H9 (cell line): ENCODE data around the gene NKX6-2. TPM values are rescaled to one million over a fixed set of nuclear protein-coding genes. Genes with fewer than 3 reads are reported as not detected.

Experiments used
- DNase-seq: peaks from one replicate; pipeline ENCODE4 v3.0.0-alpha.2; 2017
- H2AFZ ChIP-seq: one replicate; pipeline ENCODE4 v1.6.1; 2013; ENCODE audit warnings: mild to moderate bottlenecking, low read length, control low read depth, moderate library complexity
- H2AK5ac ChIP-seq: 2 replicates; pipeline ENCODE4 v1.6.1; 2013; ENCODE audit warnings: low read length, control low read depth, mixed read lengths; ENCODE audit not compliant: insufficient read length
- H2BK120ac ChIP-seq: one replicate; pipeline ENCODE4 v1.6.1; 2013; ENCODE audit warnings: low read depth, mild to moderate bottlenecking, low read length, control low read depth, inconsistent platforms; ENCODE audit not compliant: poor library complexity, severe bottlenecking
- H2BK12ac ChIP-seq: 2 replicates; pipeline ENCODE4 v1.6.1; 2013; ENCODE audit warnings: low read length, control low read depth, mixed read lengths, low read depth; ENCODE audit not compliant: insufficient read length
- H2BK15ac ChIP-seq: 2 replicates; pipeline ENCODE4 v1.6.1; 2013; ENCODE audit warnings: low read depth, low read length, control low read depth
- H2BK20ac ChIP-seq: one replicate; pipeline ENCODE4 v1.6.1; 2013; ENCODE audit warnings: low read depth, mild to moderate bottlenecking, low read length, control low read depth, inconsistent platforms; ENCODE audit not compliant: poor library complexity, severe bottlenecking
- H2BK5ac ChIP-seq: 2 replicates; pipeline ENCODE4 v1.6.1; 2013; ENCODE audit warnings: low read length, control low read depth, mixed read lengths; ENCODE audit not compliant: insufficient read length
- H3K14ac ChIP-seq: 2 replicates; pipeline ENCODE4 v1.6.1; 2013; ENCODE audit warnings: low read length, control low read depth; ENCODE audit not compliant: insufficient read depth
- H3K18ac ChIP-seq: 2 replicates; pipeline ENCODE4 v1.6.1; 2013; ENCODE audit warnings: low read depth, mild to moderate bottlenecking, mixed read lengths, low read length, control low read depth; ENCODE audit not compliant: insufficient read length
- H3K23ac ChIP-seq: 2 replicates; pipeline ENCODE4 v1.6.1; 2013; ENCODE audit warnings: low read length, control low read depth, mixed read lengths, low read depth; ENCODE audit not compliant: insufficient read length
- H3K23me2 ChIP-seq: 2 replicates; pipeline ENCODE4 v1.6.1; 2013; ENCODE audit warnings: low read depth, mild to moderate bottlenecking, mixed read lengths, low read length, control low read depth; ENCODE audit not compliant: insufficient read length, poor library complexity, severe bottlenecking
- H3K27ac ChIP-seq: 2 replicates; pipeline ENCODE4 v1.5.1; 2013; ENCODE audit warnings: low read length, control low read depth, mixed read lengths, low read depth; ENCODE audit not compliant: insufficient read length
- H3K27me3 ChIP-seq: 2 replicates; pipeline ENCODE4 v1.6.1; 2013; ENCODE audit warnings: low read length, control low read depth, inconsistent platforms; ENCODE audit not compliant: insufficient read depth
- H3K4ac ChIP-seq: 2 replicates; pipeline ENCODE4 v1.6.1; 2013; ENCODE audit warnings: low read depth, mild to moderate bottlenecking, control low read depth, inconsistent platforms, low read length, moderate library complexity
- H3K4me1 ChIP-seq: 2 replicates; pipeline ENCODE4 v1.6.1; 2013; ENCODE audit warnings: low read length, control low read depth, inconsistent platforms; ENCODE audit not compliant: insufficient read depth
- H3K4me2 ChIP-seq: 2 replicates; pipeline ENCODE4 v1.6.1; 2013; ENCODE audit warnings: low read length, control low read depth, mixed read lengths; ENCODE audit not compliant: insufficient read length, insufficient read depth
- H3K56ac ChIP-seq: 2 replicates; pipeline ENCODE4 v1.6.1; 2013; ENCODE audit warnings: low read depth, mild to moderate bottlenecking, mixed read lengths, low read length, control low read depth; ENCODE audit not compliant: insufficient read length
- H3K79me1 ChIP-seq: 2 replicates; pipeline ENCODE4 v1.6.1; 2013; ENCODE audit warnings: low read depth, mild to moderate bottlenecking, moderate library complexity, low read length, control low read depth, inconsistent platforms; ENCODE audit not compliant: insufficient read depth, poor library complexity, severe bottlenecking
- H3K79me2 ChIP-seq: 2 replicates; pipeline ENCODE4 v1.6.1; 2013; ENCODE audit warnings: low read length, control low read depth, inconsistent platforms; ENCODE audit not compliant: insufficient read depth
- H3K9ac ChIP-seq: 2 replicates; pipeline ENCODE4 v1.6.1; 2013; ENCODE audit warnings: low read length, control low read depth, mixed read lengths; ENCODE audit not compliant: insufficient read length; ENCODE audit errors: extremely low read depth
- H3K9me3 ChIP-seq: one replicate; pipeline ENCODE4 v1.6.1; 2013; ENCODE audit warnings: low read depth, low read length, inconsistent platforms; ENCODE audit not compliant: control insufficient read depth
- H3T11ph ChIP-seq: one replicate; pipeline ENCODE4 v1.6.1; 2013; ENCODE audit warnings: mild to moderate bottlenecking, low read length, control low read depth, inconsistent platforms
- H4K20me1 ChIP-seq: one replicate; pipeline ENCODE4 v1.6.1; 2013; ENCODE audit not compliant: control insufficient read depth, insufficient read length, insufficient read depth
- H4K5ac ChIP-seq: 2 replicates; pipeline ENCODE4 v1.6.1; 2013; ENCODE audit warnings: low read depth, mild to moderate bottlenecking, mixed read lengths, low read length, control low read depth; ENCODE audit not compliant: insufficient read length
- H4K8ac ChIP-seq: replicated peaks from 2 replicates; pipeline ENCODE4 v1.6.1; 2013; ENCODE audit warnings: low read length, control low read depth, mixed read lengths, low read depth; ENCODE audit not compliant: insufficient read length
- H4K91ac ChIP-seq: 2 replicates; pipeline ENCODE4 v1.6.1; 2013; ENCODE audit warnings: low read depth, mild to moderate bottlenecking, moderate library complexity, mixed read lengths, low read length, control low read depth; ENCODE audit not compliant: insufficient read length
- H3K27ac Mint-ChIP-seq, 3 experiments: 2 replicates in 2 of 3; 3 replicates in 1 of 3; pipeline ENCODE4 v1.8.0; 2020 to 2021; ENCODE audit warnings: mixed read lengths in 3 of 3, mild to moderate bottlenecking in 1 of 3, moderate library complexity in 1 of 3
- H3K27me3 Mint-ChIP-seq: 2 replicates; pipeline ENCODE4 v1.8.0; 2021; ENCODE audit warnings: low read depth, mild to moderate bottlenecking, moderate library complexity, mixed read lengths
- H3K36me3 Mint-ChIP-seq, 3 experiments: 2 replicates in 2 of 3; 3 replicates in 1 of 3; pipeline ENCODE4 v1.8.0; 2020 to 2021; ENCODE audit warnings: low read depth in 3 of 3, mixed read lengths in 3 of 3; ENCODE audit not compliant: insufficient read depth in 1 of 3
- H3K4me1 Mint-ChIP-seq, 2 experiments: 2 replicates each; pipeline ENCODE4 v1.8.0; 2020; ENCODE audit warnings: mixed read lengths in 2 of 2
- H3K4me3 Mint-ChIP-seq, 2 experiments: 2 replicates in 1 of 2; 3 replicates in 1 of 2; pipeline ENCODE4 v1.8.0; 2020 to 2021; ENCODE audit warnings: mild to moderate bottlenecking in 2 of 2, mixed read lengths in 2 of 2, moderate library complexity in 1 of 2
- H3K9me3 Mint-ChIP-seq, 2 experiments: 2 replicates in 1 of 2; 3 replicates in 1 of 2; pipeline ENCODE4 v1.8.0; 2020; ENCODE audit warnings: mild to moderate bottlenecking in 2 of 2, mixed read lengths in 2 of 2, moderate library complexity in 1 of 2
- WGBS: extraction: QIAGEN DNeasy Blood & Tissue Kit; methylation state at CpG from one replicate; pipeline ENCODE4 v1.1.7; 2013; ENCODE audit warnings: missing lambda C conversion rate, low lambda C conversion rate, mixed read lengths; ENCODE audit not compliant: insufficient read length; ENCODE audit errors: extremely low coverage; 5-methylcytosine and 5-hydroxymethylcytosine counted together
- total RNA-seq: library from RNA; stranded (reverse); gene quantifications from 2 replicates; pipeline ENCODE4 v1.2.1, GENCODE V29; 2021
- TF ChIP-seq, protein P1 (sequence below): fragments of 200-600 bp; sonication (generic); conservative IDR thresholded peaks from 3 replicates; pipeline ENCODE4 v1.8.0; 2021; ENCODE audit warnings: antibody characterized with exemption, mild to moderate bottlenecking

Gene NKX6-2
- total RNA-seq, 1 experiment from 2014 or later = 0.13 TPM

- WGBS = no CpG with 5 or more reads among the region's 29 CpGs
- H3K4me1 ChIP-seq = no peaks in the 10 kb centered on the region
- H3K27me3 Mint-ChIP-seq = peaks cover 4% of the 10 kb centered on the region
- no peak overlapping the region for H2BK20ac ChIP-seq
- H3K9me3 Mint-ChIP-seq = peaks cover 0 to 17% of the 10 kb centered on the region in 2 experiments; a peak in 3 of 5 replicates
- H3K36me3 Mint-ChIP-seq = no peaks in the 10 kb centered on the region; a peak in 1 of 7 replicates
- no peaks in the 10 kb centered on the region for H3K23me2 ChIP-seq
- no peak overlapping the region for H3K27ac ChIP-seq
- H3K14ac ChIP-seq = no peak overlapping the region
- no peak overlapping the region for H3K27ac Mint-ChIP-seq
- H3K23ac ChIP-seq = no peak overlapping the region
- no peak overlapping the region for H3K18ac ChIP-seq
- TF ChIP-seq, protein P1, sequence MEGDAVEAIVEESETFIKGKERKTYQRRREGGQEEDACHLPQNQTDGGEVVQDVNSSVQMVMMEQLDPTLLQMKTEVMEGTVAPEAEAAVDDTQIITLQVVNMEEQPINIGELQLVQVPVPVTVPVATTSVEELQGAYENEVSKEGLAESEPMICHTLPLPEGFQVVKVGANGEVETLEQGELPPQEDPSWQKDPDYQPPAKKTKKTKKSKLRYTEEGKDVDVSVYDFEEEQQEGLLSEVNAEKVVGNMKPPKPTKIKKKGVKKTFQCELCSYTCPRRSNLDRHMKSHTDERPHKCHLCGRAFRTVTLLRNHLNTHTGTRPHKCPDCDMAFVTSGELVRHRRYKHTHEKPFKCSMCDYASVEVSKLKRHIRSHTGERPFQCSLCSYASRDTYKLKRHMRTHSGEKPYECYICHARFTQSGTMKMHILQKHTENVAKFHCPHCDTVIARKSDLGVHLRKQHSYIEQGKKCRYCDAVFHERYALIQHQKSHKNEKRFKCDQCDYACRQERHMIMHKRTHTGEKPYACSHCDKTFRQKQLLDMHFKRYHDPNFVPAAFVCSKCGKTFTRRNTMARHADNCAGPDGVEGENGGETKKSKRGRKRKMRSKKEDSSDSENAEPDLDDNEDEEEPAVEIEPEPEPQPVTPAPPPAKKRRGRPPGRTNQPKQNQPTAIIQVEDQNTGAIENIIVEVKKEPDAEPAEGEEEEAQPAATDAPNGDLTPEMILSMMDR = no peak
- H2BK15ac ChIP-seq = no peak overlapping the region
- H4K8ac ChIP-seq = no peak overlapping the region
- H2AK5ac ChIP-seq = no peak overlapping the region
- no peak overlapping the region for H2BK120ac ChIP-seq
- H2BK12ac ChIP-seq = no peak overlapping the region
- H3K9ac ChIP-seq = no peak overlapping the region
- no peaks in the 10 kb centered on the region for H3K9me3 ChIP-seq
- no peaks in the 10 kb centered on the region for H3K79me1 ChIP-seq
- no peaks in the 10 kb centered on the region for H4K20me1 ChIP-seq
- H2BK5ac ChIP-seq = no peak overlapping the region
- H3K4me1 Mint-ChIP-seq = peaks cover 0 to 4% of the 10 kb centered on the region in 2 experiments; a peak in 1 of 4 replicates
- no peaks in the 10 kb centered on the region for H3K79me2 ChIP-seq
- H2AFZ ChIP-seq = no peak overlapping the region
- peak; percentile 23 for DNase-seq
- H3K4me3 Mint-ChIP-seq = no peak overlapping the region
- no peaks in the 10 kb centered on the region for H3K27me3 ChIP-seq
- H3K56ac ChIP-seq = no peak overlapping the region
- H3T11ph ChIP-seq = no peak overlapping the region
- no peak overlapping the region for H4K91ac ChIP-seq
- H3K4ac ChIP-seq = no peak overlapping the region
- H3K4me2 ChIP-seq = no peak overlapping the region
- H4K5ac ChIP-seq = no peak overlapping the region
Measured at GRCh38 chr10:132833421-132834111, 47.6 kb upstream of the NKX6-2 start.
